K562 (cell line): ENCODE measurements around the gene MRPS10. TPM values are rescaled to one million over a fixed set of nuclear protein-coding genes. Genes with fewer than 3 reads are reported as not detected.

Source experiments
- ATAC-seq: fragments of 200-7000 bp; cut with Tn5 transposase; 3 replicates; pipeline ENCODE4 v1.9.1; 2020; ENCODE audit warnings: moderate library complexity
- BruUV-seq: library from RNA; stranded (reverse); fragments of 400-500 nt; replicated peaks from 2 replicates; lab custom pipeline; 2021; lab: Mats Ljungman, UMichigan
- CTCF ChIA-PET: fragments of 300-600 bp; formaldehyde crosslinking; extraction: SDS; loops from one replicate; lab custom pipeline; 2021; ENCODE audit warnings: low intra/inter-chr PET ratio; lab: Yijun Ruan, JAX
- POLR2A ChIA-PET: fragments of 300-600, 350-650 bp; sonication (Branson Sonifier 250); formaldehyde crosslinking; extraction: SDS; loops from one replicate; lab custom pipeline; 2021; ENCODE audit warnings: antibody characterized with exemption, inconsistent platforms; lab: Yijun Ruan, JAX
- DNase-seq, 4 experiments: peaks; one replicate each; pipeline versions ENCODE4 v3.0.0 to v3.0.0-alpha.2; 2011 to 2018; ENCODE audit warnings: low spot score in 3 of 4, mixed read lengths in 3 of 4; ENCODE audit errors: extremely low read depth in 1 of 4
- FAIRE-seq: peaks from 2 replicates; lab custom pipeline; 2011; peaks lifted over from hg19 to GRCh38; lab: Jason Lieb, UNC
- H2AFZ ChIP-seq: 2 replicates; pipeline ENCODE4 v1.6.0; 2011; ENCODE audit warnings: low read depth, low read length, control low read depth, inconsistent platforms
- H3K27ac ChIP-seq: fragments of 200-600 bp; 3 replicates; pipeline ENCODE4 v1.8.0; 2011; ENCODE audit warnings: low read depth, mild to moderate bottlenecking, control low read depth, inconsistent platforms, low read length, moderate library complexity, mixed read lengths; ENCODE audit errors: extremely low read depth
- H3K27me3 ChIP-seq, 2 experiments: fragments of 300-600 bp in 1 of 2; 2 replicates in 1 of 2; 3 replicates in 1 of 2; pipeline versions ENCODE4 v1.6.0 to v1.8.0; 2011; ENCODE audit warnings: inconsistent platforms in 2 of 2, low read length in 2 of 2, mild to moderate bottlenecking in 1 of 2, mixed read lengths in 1 of 2, moderate library complexity in 1 of 2; ENCODE audit not compliant: control insufficient read depth in 2 of 2, insufficient read depth in 2 of 2
- H3K36me3 ChIP-seq: fragments of 300-600 bp; 3 replicates; pipeline ENCODE4 v1.8.0; 2011; ENCODE audit warnings: mild to moderate bottlenecking, low read length, inconsistent platforms; ENCODE audit not compliant: control insufficient read depth, insufficient read depth
- H3K4me1 ChIP-seq, 2 experiments: fragments of 200-600 bp in 1 of 2; replicated peaks in 1 of 2; 2 replicates in 1 of 2; 3 replicates in 1 of 2; pipeline versions ENCODE4 v1.5.1 to v1.8.0; 2011; ENCODE audit warnings: inconsistent platforms in 2 of 2, low read length in 2 of 2, mild to moderate bottlenecking in 1 of 2, mixed read lengths in 1 of 2, moderate library complexity in 1 of 2; ENCODE audit not compliant: control insufficient read depth in 2 of 2, insufficient read depth in 2 of 2
- H3K4me2 ChIP-seq: 2 replicates; pipeline ENCODE4 v1.6.1; 2011; ENCODE audit warnings: low read length, control low read depth, inconsistent platforms, mixed read lengths; ENCODE audit not compliant: insufficient read depth
- H3K4me3 ChIP-seq: fragments of 200-600 bp; sonication (generic), shearing (Covaris generic); 2 replicates; pipeline ENCODE4 v1.5.1; 2016; ENCODE audit warnings: control low read depth, inconsistent platforms
- H3K79me2 ChIP-seq: fragments of 200-600 bp; 3 replicates; pipeline ENCODE4 v1.8.0; 2011; ENCODE audit warnings: low read length, inconsistent platforms; ENCODE audit not compliant: control insufficient read depth, insufficient read depth
- H3K9ac ChIP-seq, 2 experiments: 2 replicates each; pipeline versions ENCODE4 v1.6.0 to v1.6.1; 2011; ENCODE audit warnings: low read depth in 2 of 2, low read length in 2 of 2, control low read depth in 1 of 2, inconsistent platforms in 1 of 2, mild to moderate bottlenecking in 1 of 2, mixed read lengths in 1 of 2; ENCODE audit not compliant: insufficient read depth in 1 of 2
- H3K9me1 ChIP-seq: one replicate; pipeline ENCODE4 v1.6.0; 2011; ENCODE audit warnings: inconsistent platforms, mild to moderate bottlenecking, low read length, moderate library complexity; ENCODE audit not compliant: control insufficient read depth, insufficient read depth
- H3K9me3 ChIP-seq: replicated peaks from 2 replicates; pipeline ENCODE4 v1.5.1; 2011; ENCODE audit warnings: low read depth, low read length, inconsistent platforms; ENCODE audit not compliant: control insufficient read depth, insufficient read depth
- H4K20me1 ChIP-seq: replicated peaks from 2 replicates; pipeline ENCODE4 v1.6.1; 2011; ENCODE audit warnings: low read length, inconsistent platforms, mixed read lengths; ENCODE audit not compliant: control insufficient read depth, insufficient read depth
- E2F5 ChIP-seq: sonication (generic); formaldehyde crosslinking; IDR thresholded peaks from 2 replicates; pipeline ENCODE4 v1.8.0; 2022; ENCODE audit warnings: mild to moderate bottlenecking, missing genetic modification reagents
- ERF ChIP-seq: fragments of 450-650 bp; formaldehyde crosslinking; IDR thresholded peaks from 2 replicates; pipeline ENCODE4 v1.4.0; 2020; ENCODE audit warnings: mild to moderate bottlenecking, mixed read lengths
- KDM1A ChIP-seq, 2 experiments: fragments of 450-650 bp; IDR thresholded peaks; 2 replicates each; pipeline ENCODE4 v1.6.1; 2016; ENCODE audit warnings: mild to moderate bottlenecking in 2 of 2
- ZNF316 ChIP-seq: fragments of 450-650 bp; IDR thresholded peaks from 2 replicates; pipeline ENCODE4 v1.6.1; 2016
- ZNF444 ChIP-seq: fragments of 250-450 bp; sonication (Bioruptor Pico); IDR thresholded peaks from 2 replicates; pipeline ENCODE4 v1.4.0; 2020; ENCODE audit warnings: mild to moderate bottlenecking, moderate library complexity
- WGBS: fragments of 100-300 bp; shearing (Covaris generic); methylation state at CpG from one replicate; pipeline ENCODE4 v1.1.6; 2016; ENCODE audit warnings: low coverage, mixed read lengths; ENCODE audit not compliant: insufficient coverage; ENCODE audit errors: missing lambda C conversion rate; 5-methylcytosine and 5-hydroxymethylcytosine counted together
- in situ Hi-C: fragments of 300-500 bp; cut with MboI; formaldehyde crosslinking; loops from 4 replicates; pipeline ENCODE4 v1.15.0; 2018; ENCODE audit warnings: inconsistent platforms, mixed read lengths
- intact Hi-C: fragments of 100-400 bp; cut with micrococcal nuclease; formaldehyde crosslinking; loops from 2 replicates; pipeline ENCODE4 v1.14.2; 2022
- polyA plus RNA-seq, 8 experiments: library from polyadenylated mRNA; depleted of rRNA in 4 of 8; stranded (reverse) in 5 of 8; unstranded in 3 of 8; fragments of >200 nt; fragmentation: Nextera tagmentation in 2 of 8; fragmentation: Illumina TruSeq in 1 of 8; extraction: Ambion mirVana in 2 of 8; extraction: Trizol in 1 of 8; gene quantifications; 2 replicates each; pipeline versions ENCODE4 v1.2.1 to v1.2.3, GENCODE V29; 2011 to 2014; ENCODE audit warnings: inconsistent platforms in 1 of 8, missing spikeins in 1 of 8
- total RNA-seq, 7 experiments: library from RNA; depleted of rRNA in 6 of 7; stranded (reverse); fragments of >200 nt in 6 of 7; fragmentation: Illumina TruSeq in 2 of 7; extraction: Trizol in 2 of 7; gene quantifications; 2 replicates each; pipeline versions ENCODE4 v1.2.1 to v1.2.3, GENCODE V29; 2011 to 2021; ENCODE audit warnings: low replicate concordance in 1 of 7
- TF ChIP-seq, protein P1 (sequence below): fragments of 200-600 bp; sonication (generic); IDR thresholded peaks from one replicate; pipeline ENCODE4 v1.6.1; 2012; ENCODE audit warnings: mild to moderate bottlenecking, low read depth, low read length, inconsistent platforms

Gene MRPS10
- total and polyA plus RNA-seq, 9 of the 15 experiments (the other 6 are each of a cell fraction or from before 2014, with no cell fraction given), result 48.6 to 166 (median 93.7) TPM

DNA sequence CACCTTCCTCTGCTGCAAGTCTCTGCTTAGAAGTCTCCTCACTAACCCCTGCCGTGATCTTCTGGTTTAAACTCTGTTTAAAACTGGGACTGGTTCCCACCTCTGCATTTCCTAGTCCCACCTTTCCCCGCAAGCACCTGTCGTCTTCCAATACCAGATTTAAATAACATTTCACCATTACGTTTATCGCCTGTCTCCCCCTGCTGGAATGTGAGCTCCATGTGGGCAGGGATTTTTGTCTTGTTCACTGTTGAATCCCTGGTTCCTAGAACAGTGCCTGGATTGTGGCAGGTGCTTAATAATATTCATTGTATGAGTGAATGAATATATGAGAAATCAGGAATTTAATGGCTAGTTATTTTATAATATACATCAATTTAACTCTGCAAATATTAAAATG is 41.8 kb downstream of the MRPS10 start:
- no peak for ATAC-seq
- DNase-seq, result no peak
- WGBS, result 21% methylated on average over 5 of the region's 5 CpGs
- Histone ChIP-seq H3K4me2 (no peak overlapping the region), H3K79me2 (no peaks in the 10 kb centered on the region), H4K20me1 (no peaks in the 10 kb centered on the region), H3K9ac (no peak overlapping the region), H3K4me1 (peaks cover 0 to 20% of the 10 kb centered on the region in 2 experiments; a peak in 3 of 5 replicates), H3K27me3 (no peaks in the 10 kb centered on the region), H3K4me3 (no peak overlapping the region), H3K9me3 (no peaks in the 10 kb centered on the region), H3K36me3 (no peaks in the 10 kb centered on the region), H3K9me1 (no peaks in the 10 kb centered on the region), H3K27ac (no peak overlapping the region), H2AFZ (no peak overlapping the region)
- intact Hi-C loops (no loop called here), in situ Hi-C loops (no loop called here)
- ChIA-PET CTCF (interaction anchor here (1.4 kb wide), 1 partner anchor 10 kb away, joined by 6 read pairs; no protein-coding TSS in a partner anchor), POLR2A (no interaction called here)
- FAIRE-seq, result peak; percentile 23
- no TSS peak for BruUV-seq
- 0 out of 2 replicates have a peak, but pooled peaks have one; percentile 7 for TF ChIP-seq ZNF316
- TF ChIP-seq, protein P1, sequence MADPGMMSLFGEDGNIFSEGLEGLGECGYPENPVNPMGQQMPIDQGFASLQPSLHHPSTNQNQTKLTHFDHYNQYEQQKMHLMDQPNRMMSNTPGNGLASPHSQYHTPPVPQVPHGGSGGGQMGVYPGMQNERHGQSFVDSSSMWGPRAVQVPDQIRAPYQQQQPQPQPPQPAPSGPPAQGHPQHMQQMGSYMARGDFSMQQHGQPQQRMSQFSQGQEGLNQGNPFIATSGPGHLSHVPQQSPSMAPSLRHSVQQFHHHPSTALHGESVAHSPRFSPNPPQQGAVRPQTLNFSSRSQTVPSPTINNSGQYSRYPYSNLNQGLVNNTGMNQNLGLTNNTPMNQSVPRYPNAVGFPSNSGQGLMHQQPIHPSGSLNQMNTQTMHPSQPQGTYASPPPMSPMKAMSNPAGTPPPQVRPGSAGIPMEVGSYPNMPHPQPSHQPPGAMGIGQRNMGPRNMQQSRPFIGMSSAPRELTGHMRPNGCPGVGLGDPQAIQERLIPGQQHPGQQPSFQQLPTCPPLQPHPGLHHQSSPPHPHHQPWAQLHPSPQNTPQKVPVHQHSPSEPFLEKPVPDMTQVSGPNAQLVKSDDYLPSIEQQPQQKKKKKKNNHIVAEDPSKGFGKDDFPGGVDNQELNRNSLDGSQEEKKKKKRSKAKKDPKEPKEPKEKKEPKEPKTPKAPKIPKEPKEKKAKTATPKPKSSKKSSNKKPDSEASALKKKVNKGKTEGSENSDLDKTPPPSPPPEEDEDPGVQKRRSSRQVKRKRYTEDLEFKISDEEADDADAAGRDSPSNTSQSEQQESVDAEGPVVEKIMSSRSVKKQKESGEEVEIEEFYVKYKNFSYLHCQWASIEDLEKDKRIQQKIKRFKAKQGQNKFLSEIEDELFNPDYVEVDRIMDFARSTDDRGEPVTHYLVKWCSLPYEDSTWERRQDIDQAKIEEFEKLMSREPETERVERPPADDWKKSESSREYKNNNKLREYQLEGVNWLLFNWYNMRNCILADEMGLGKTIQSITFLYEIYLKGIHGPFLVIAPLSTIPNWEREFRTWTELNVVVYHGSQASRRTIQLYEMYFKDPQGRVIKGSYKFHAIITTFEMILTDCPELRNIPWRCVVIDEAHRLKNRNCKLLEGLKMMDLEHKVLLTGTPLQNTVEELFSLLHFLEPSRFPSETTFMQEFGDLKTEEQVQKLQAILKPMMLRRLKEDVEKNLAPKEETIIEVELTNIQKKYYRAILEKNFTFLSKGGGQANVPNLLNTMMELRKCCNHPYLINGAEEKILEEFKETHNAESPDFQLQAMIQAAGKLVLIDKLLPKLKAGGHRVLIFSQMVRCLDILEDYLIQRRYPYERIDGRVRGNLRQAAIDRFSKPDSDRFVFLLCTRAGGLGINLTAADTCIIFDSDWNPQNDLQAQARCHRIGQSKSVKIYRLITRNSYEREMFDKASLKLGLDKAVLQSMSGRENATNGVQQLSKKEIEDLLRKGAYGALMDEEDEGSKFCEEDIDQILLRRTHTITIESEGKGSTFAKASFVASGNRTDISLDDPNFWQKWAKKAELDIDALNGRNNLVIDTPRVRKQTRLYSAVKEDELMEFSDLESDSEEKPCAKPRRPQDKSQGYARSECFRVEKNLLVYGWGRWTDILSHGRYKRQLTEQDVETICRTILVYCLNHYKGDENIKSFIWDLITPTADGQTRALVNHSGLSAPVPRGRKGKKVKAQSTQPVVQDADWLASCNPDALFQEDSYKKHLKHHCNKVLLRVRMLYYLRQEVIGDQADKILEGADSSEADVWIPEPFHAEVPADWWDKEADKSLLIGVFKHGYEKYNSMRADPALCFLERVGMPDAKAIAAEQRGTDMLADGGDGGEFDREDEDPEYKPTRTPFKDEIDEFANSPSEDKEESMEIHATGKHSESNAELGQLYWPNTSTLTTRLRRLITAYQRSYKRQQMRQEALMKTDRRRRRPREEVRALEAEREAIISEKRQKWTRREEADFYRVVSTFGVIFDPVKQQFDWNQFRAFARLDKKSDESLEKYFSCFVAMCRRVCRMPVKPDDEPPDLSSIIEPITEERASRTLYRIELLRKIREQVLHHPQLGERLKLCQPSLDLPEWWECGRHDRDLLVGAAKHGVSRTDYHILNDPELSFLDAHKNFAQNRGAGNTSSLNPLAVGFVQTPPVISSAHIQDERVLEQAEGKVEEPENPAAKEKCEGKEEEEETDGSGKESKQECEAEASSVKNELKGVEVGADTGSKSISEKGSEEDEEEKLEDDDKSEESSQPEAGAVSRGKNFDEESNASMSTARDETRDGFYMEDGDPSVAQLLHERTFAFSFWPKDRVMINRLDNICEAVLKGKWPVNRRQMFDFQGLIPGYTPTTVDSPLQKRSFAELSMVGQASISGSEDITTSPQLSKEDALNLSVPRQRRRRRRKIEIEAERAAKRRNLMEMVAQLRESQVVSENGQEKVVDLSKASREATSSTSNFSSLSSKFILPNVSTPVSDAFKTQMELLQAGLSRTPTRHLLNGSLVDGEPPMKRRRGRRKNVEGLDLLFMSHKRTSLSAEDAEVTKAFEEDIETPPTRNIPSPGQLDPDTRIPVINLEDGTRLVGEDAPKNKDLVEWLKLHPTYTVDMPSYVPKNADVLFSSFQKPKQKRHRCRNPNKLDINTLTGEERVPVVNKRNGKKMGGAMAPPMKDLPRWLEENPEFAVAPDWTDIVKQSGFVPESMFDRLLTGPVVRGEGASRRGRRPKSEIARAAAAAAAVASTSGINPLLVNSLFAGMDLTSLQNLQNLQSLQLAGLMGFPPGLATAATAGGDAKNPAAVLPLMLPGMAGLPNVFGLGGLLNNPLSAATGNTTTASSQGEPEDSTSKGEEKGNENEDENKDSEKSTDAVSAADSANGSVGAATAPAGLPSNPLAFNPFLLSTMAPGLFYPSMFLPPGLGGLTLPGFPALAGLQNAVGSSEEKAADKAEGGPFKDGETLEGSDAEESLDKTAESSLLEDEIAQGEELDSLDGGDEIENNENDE, result no peak
- peak; percentile 45 to 57; a peak in 2 of 4 replicates for TF ChIP-seq KDM1A (IDR thresholded peaks at IDR 0.05)
- TF ChIP-seq E2F5 (CRISPR knock-in tag), result no peak
- TF ChIP-seq ZNF444 (CRISPR knock-in tag), result no peak
- TF ChIP-seq ERF (CRISPR knock-in tag), result no peak
